H1 (cell line): ENCODE data around the gene ACOT7. TPM values are rescaled to one million over a fixed set of nuclear protein-coding genes. Genes with fewer than 3 reads are reported as not detected.
A peak's percentile ranks its signal among the peaks of the same experiment; 100 is the strongest.

ENCODE experiments used
- RAD21 ChIP-seq, 2 experiments: IDR thresholded peaks in 1 of 2; conservative IDR thresholded peaks in 1 of 2; 2 replicates each; pipeline ENCODE4 v1.6.1; 2011; ENCODE audit warnings: low read depth in 2 of 2, low read length in 2 of 2, improper control_type of control experiment in 1 of 2, inconsistent platforms in 1 of 2, mild to moderate bottlenecking in 1 of 2, moderate library complexity in 1 of 2
- polyA plus RNA-seq, 7 experiments: library from polyadenylated mRNA; depleted of rRNA in 3 of 7; stranded (reverse) in 5 of 7; unstranded in 2 of 7; fragments of >200 nt in 5 of 7; fragments of 200-250 nt in 2 of 7; gene quantifications; 1 replicate in 5 of 7; 2 replicates in 1 of 7; 4 replicates in 1 of 7; pipeline versions ENCODE4 v1.2.1 to v1.2.3, GENCODE V29; 2011 to 2013; ENCODE audit warnings: missing spikeins in 2 of 7, mixed read lengths in 2 of 7
- total RNA-seq: library from RNA; stranded (reverse); fragmentation: NEBNext Ultra II Directional; extraction: Animal tissue kit (Norgen Biotek cat#: 25700); gene quantifications from 2 replicates; pipeline ENCODE4 v1.2.1, GENCODE V29; 2021

ACOT7 gene
- total and polyA plus RNA-seq, 2 of the 8 experiments (the other 6 are each of a cell fraction or from before 2014, with no cell fraction given), result 151 to 214 TPM

DNA sequence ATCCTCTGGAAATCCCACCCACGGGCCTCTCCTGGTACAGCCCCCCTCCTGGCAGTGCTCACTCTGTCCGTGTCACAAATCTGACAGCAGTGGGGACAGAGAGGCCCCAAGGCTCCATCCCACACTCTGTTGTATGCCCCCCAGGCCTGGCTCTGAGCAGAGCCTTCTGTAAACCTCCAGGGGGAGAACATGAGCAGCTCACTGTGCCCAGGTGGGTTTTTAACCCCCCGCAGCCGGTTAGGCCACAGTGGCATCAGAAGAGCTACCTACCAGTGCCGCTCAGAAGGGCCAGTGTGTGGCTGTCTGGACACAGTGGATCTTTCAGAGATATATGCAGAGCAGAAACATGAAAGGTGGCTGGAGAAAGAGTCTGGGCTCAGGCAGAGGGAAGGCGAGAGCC is 120.7 kb downstream of the ACOT7 start (continued):
- TF ChIP-seq RAD21 (IDR thresholded peaks at IDR 0.05 in 1 of 2, conservative IDR thresholded peaks at IDR 0.05 in 1 of 2; ENCODE audit: low read depth in 2 of 2, low read length in 2 of 2), result peak in 1 of 2 experiments; percentile 44; a peak in 1 of 4 replicates
